Smooth muscle cell (in vitro differentiated cells): Measurements from ENCODE around the gene CYTL1. TPM values are rescaled to one million over a fixed set of nuclear protein-coding genes. Genes with fewer than 3 reads are reported as not detected.

ENCODE experiments used
- DNase-seq: peaks from one replicate; lab custom pipeline; 2025; ENCODE audit not compliant: unreplicated experiment; lab: John Stamatoyannopoulos, UW
- H2AFZ ChIP-seq: fragments of 200-600 bp; sonication (generic); 2 replicates; pipeline ENCODE4 v1.6.0; 2016; ENCODE audit warnings: antibody characterized with exemption, low read depth, mild to moderate bottlenecking
- H3F3A ChIP-seq: fragments of 200-600 bp; sonication (generic); 2 replicates; pipeline ENCODE4 v1.6.0; 2017; ENCODE audit warnings: antibody characterized with exemption, low read depth
- H3K27ac ChIP-seq: fragments of 200-600 bp; sonication (generic); 2 replicates; pipeline ENCODE4 v1.5.1; 2016; ENCODE audit warnings: low read depth, mild to moderate bottlenecking
- H3K27me3 ChIP-seq: fragments of 200-600 bp; sonication (generic); 2 replicates; pipeline ENCODE4 v1.6.1; 2016; ENCODE audit warnings: low read depth, mild to moderate bottlenecking
- H3K36me3 ChIP-seq: fragments of 200-600 bp; sonication (generic); 2 replicates; pipeline ENCODE4 v1.5.1; 2016; ENCODE audit warnings: low read depth
- H3K4me1 ChIP-seq: fragments of 200-600 bp; sonication (generic); 2 replicates; pipeline ENCODE4 v1.5.1; 2016; ENCODE audit warnings: low read depth
- H3K4me2 ChIP-seq: fragments of 200-600 bp; sonication (generic); 2 replicates; pipeline ENCODE4 v1.6.0; 2016; ENCODE audit warnings: mild to moderate bottlenecking
- H3K4me3 ChIP-seq: fragments of 200-600 bp; sonication (generic); 2 replicates; pipeline ENCODE4 v1.5.1; 2016; ENCODE audit warnings: mild to moderate bottlenecking
- H3K79me2 ChIP-seq: fragments of 200-600 bp; sonication (generic); 2 replicates; pipeline ENCODE4 v1.6.0; 2016; ENCODE audit warnings: low read depth, mild to moderate bottlenecking
- H3K9ac ChIP-seq: fragments of 200-600 bp; sonication (generic); 2 replicates; pipeline ENCODE4 v1.6.0; 2016; ENCODE audit warnings: low read depth
- H3K9me3 ChIP-seq: fragments of 200-600 bp; sonication (generic); replicated peaks from 2 replicates; pipeline ENCODE4 v1.5.1; 2016; ENCODE audit warnings: low read depth
- H4K20me1 ChIP-seq: fragments of 200-600 bp; sonication (generic); 2 replicates; pipeline ENCODE4 v1.6.0; 2016; ENCODE audit warnings: low read depth
- WGBS: methylation state at CpG from one replicate; pipeline ENCODE4 v1.1.7; 2016; ENCODE audit warnings: low lambda C conversion rate; 5-methylcytosine and 5-hydroxymethylcytosine counted together
- polyA plus RNA-seq: library from polyadenylated mRNA; unstranded; fragments of >200 nt; fragmentation: Nextera tagmentation; extraction: Ambion mirVana; gene quantifications from 2 replicates; pipeline ENCODE4 v1.2.1, GENCODE V29; 2016
- total RNA-seq: library from RNA; depleted of rRNA; stranded (reverse); fragments of >200 nt; gene quantifications from 2 replicates; pipeline ENCODE4 v1.2.3, GENCODE V29; 2014
- TF ChIP-seq, protein P1 (sequence below): fragments of 200-600 bp; sonication (generic); IDR thresholded peaks from 2 replicates; pipeline ENCODE4 v1.5.1; 2017; ENCODE audit warnings: borderline replicate concordance, mild to moderate bottlenecking, antibody characterized with exemption; ENCODE audit not compliant: insufficient read depth, poor library complexity, severe bottlenecking

CYTL1 gene
- total and polyA plus RNA-seq, 2 experiments from 2014 or later, result 24.5 to 31.0 TPM

DNA sequence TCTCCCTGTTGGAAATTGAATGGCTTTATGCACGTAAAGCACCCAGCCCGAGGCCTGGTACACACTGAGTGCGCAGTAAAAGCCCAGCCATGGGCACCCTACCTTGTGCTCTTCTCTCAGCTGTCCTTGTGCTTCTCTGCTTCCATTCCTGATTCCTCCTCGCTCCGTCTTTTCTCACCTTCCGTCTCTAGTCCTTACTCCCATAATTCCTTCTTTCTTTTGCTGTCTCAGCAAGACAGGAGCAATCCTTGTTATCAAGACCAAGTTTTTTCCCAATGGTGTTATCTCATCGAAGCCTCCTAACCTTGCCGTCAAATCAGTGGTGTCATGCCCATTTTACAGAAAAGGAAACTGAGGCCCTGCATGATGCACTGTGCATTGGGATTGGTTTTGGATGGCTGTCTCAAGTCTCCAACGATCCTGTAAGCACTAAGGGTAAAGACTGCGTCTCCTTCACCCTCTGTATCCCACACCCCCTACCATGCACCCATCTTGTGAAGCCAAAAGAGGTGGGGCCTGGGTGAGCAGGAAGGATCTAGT is 30.1 kb downstream of the CYTL1 start:
- Histone ChIP-seq H3K27ac (no peak overlapping the region), H4K20me1 (no peaks in the 10 kb centered on the region), H3F3A (peaks cover 16% of the 10 kb centered on the region), H3K9ac (no peak overlapping the region), H3K9me3 (no peaks in the 10 kb centered on the region), H3K36me3 (no peaks in the 10 kb centered on the region), H3K4me2 (no peak overlapping the region), H3K4me3 (no peak overlapping the region), H3K79me2 (no peaks in the 10 kb centered on the region), H3K4me1 (no peaks in the 10 kb centered on the region), H3K27me3 (no peaks in the 10 kb centered on the region), H2AFZ (no peak overlapping the region)
- TF ChIP-seq, protein P1, sequence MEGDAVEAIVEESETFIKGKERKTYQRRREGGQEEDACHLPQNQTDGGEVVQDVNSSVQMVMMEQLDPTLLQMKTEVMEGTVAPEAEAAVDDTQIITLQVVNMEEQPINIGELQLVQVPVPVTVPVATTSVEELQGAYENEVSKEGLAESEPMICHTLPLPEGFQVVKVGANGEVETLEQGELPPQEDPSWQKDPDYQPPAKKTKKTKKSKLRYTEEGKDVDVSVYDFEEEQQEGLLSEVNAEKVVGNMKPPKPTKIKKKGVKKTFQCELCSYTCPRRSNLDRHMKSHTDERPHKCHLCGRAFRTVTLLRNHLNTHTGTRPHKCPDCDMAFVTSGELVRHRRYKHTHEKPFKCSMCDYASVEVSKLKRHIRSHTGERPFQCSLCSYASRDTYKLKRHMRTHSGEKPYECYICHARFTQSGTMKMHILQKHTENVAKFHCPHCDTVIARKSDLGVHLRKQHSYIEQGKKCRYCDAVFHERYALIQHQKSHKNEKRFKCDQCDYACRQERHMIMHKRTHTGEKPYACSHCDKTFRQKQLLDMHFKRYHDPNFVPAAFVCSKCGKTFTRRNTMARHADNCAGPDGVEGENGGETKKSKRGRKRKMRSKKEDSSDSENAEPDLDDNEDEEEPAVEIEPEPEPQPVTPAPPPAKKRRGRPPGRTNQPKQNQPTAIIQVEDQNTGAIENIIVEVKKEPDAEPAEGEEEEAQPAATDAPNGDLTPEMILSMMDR, result no peak
- DNase-seq, result no peak
- 81% methylated on average over 10 of the region's 10 CpGs for WGBS

DNA sequence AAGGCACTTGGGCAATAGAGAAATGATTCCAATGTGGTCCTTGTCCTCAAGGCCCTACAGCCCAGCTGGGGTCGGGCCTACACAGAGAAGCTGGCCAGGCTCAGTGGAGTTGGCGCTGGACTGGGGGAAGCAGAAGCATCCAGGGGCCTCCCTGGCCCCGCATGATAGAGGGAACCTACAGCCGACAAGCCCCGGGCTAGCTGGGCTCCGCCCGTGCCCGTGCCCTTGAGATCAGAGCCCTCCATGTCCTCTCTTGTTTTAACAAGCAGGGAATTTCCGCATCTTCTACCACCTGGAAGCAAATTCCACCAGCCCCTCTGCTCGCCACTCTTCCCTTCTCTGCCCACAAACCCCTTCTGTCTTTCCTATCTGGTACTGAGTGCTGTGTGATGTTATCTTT is 31.6 kb downstream of the CYTL1 start:
- Histone ChIP-seq H3K36me3 (no peaks in the 10 kb centered on the region), H3K4me2 (no peak overlapping the region), H3F3A (peaks cover 16% of the 10 kb centered on the region), H3K27me3 (no peaks in the 10 kb centered on the region), H3K9ac (no peak overlapping the region), H3K27ac (no peak overlapping the region), H3K4me3 (no peak overlapping the region), H2AFZ (no peak overlapping the region), H3K9me3 (no peaks in the 10 kb centered on the region), H3K79me2 (no peaks in the 10 kb centered on the region), H4K20me1 (no peaks in the 10 kb centered on the region), H3K4me1 (no peaks in the 10 kb centered on the region)
- DNase-seq, result no peak
- 94% methylated on average over 10 of the region's 10 CpGs for WGBS
- TF ChIP-seq, protein P1, result no peak

DNA sequence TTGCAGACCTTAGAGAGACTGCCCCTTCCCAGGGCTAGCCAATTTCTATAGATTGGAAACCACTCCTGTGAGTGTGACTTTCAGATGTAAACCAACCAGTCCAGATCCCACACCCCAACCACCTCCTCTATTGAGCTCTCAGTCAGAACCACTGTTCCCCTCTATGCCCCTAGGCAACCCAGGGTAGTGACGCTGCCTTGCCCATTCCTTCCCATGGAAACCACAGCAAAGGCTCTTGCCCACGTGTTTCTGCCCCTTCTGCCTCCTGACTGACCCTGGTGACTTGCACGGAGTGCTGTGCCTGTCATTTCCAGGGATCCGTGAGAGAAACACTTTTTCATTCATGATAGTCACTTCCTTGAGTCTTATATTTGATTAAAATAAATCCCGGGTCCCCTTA is 32.4 kb downstream of the CYTL1 start:
- no peak for DNase-seq
- Histone ChIP-seq H3K4me3 (no peak overlapping the region), H4K20me1 (no peaks in the 10 kb centered on the region), H3K79me2 (no peaks in the 10 kb centered on the region), H3K4me1 (peaks cover 5% of the 10 kb centered on the region), H2AFZ (no peak overlapping the region), H3K27me3 (no peaks in the 10 kb centered on the region), H3K27ac (no peak overlapping the region), H3F3A (peaks cover 13% of the 10 kb centered on the region), H3K9ac (no peak overlapping the region), H3K36me3 (no peaks in the 10 kb centered on the region), H3K4me2 (no peak overlapping the region), H3K9me3 (no peaks in the 10 kb centered on the region)
- 83% methylated on average over 5 of the region's 5 CpGs for WGBS
- TF ChIP-seq, protein P1, result no peak

DNA sequence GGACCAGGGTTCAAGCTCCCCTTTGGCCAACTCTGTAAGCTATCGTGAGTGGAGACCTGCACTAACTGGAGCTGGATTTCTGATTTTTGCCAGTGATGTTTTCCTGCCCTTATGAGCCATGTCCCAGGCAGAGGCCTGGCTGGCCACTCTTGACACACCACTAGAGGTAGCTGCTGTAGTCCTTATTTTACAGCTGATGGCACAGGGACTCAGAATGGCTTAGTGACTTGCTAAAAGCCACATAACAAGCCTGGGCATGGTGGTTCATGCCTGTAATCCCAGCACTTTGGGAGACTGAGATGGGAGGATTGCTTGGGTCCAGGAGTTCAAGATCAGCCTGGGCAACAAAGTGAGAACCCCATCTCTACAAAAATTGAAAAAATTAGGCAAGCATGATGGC is 33.4 kb downstream of the CYTL1 start:
- DNase-seq, result no peak
- Histone ChIP-seq H3F3A (peaks cover 7% of the 10 kb centered on the region), H4K20me1 (no peaks in the 10 kb centered on the region), H3K9ac (no peak overlapping the region), H3K27me3 (no peaks in the 10 kb centered on the region), H3K27ac (no peak overlapping the region), H3K4me2 (no peak overlapping the region), H3K4me1 (peaks cover 7% of the 10 kb centered on the region), H2AFZ (no peak overlapping the region), H3K79me2 (no peaks in the 10 kb centered on the region), H3K9me3 (no peaks in the 10 kb centered on the region), H3K4me3 (no peak overlapping the region), H3K36me3 (no peaks in the 10 kb centered on the region)
- TF ChIP-seq, protein P1, result peak; percentile 15
- WGBS, result 90% methylated on average over 1 of the region's 1 CpG
